Body of pancreas (tissue), 4 donors: ENCODE data around the gene NDUFA7. TPM values are rescaled to one million over a fixed set of nuclear protein-coding genes. Genes with fewer than 3 reads are reported as not detected.
A peak's percentile ranks its signal among the peaks of the same experiment; 100 is the strongest.

Source experiments
- ATAC-seq: fragments of 150-250 bp; one replicate; pipeline ENCODE4 v1.9.1; 2016
- DNase-seq, 4 donors: peaks; one replicate each; pipeline ENCODE4 v3.0.0-alpha.2; 2019
- H3K27ac ChIP-seq, 4 donors: fragments of 200-600 bp; sonication (generic); 1 replicate in 3 of 4; 2 replicates in 1 of 4; pipeline versions ENCODE4 v1.5.1 to v1.6.1; 2016 to 2019; ENCODE audit warnings: mild to moderate bottlenecking in 1 of 4, mixed read lengths in 1 of 4, moderate library complexity in 1 of 4
- H3K27me3 ChIP-seq, 2 donors: fragments of 200-600 bp; sonication (generic); one replicate each; pipeline ENCODE4 v1.6.0; 2016; ENCODE audit warnings: mild to moderate bottlenecking in 1 of 2
- H3K36me3 ChIP-seq, 2 donors: fragments of 200-600 bp; sonication (generic); replicated peaks in 1 of 2; 2 replicates each; pipeline ENCODE4 v1.5.1; 2016; ENCODE audit warnings: low read depth in 2 of 2; ENCODE audit not compliant: insufficient read depth in 1 of 2
- H3K4me1 ChIP-seq: fragments of 200-600 bp; sonication (generic); one replicate; pipeline ENCODE4 v1.6.0; 2016
- H3K4me3 ChIP-seq, 2 donors: fragments of 200-600 bp; sonication (generic); 1 replicate in 1 of 2; 2 replicates in 1 of 2; pipeline ENCODE4 v1.5.1; 2016 to 2019
- H3K9me3 ChIP-seq, 3 donors: fragments of 200-600 bp; sonication (generic); 1 replicate in 2 of 3; 2 replicates in 1 of 3; pipeline ENCODE4 v1.5.1; 2016
- POLR2A ChIP-seq, 3 donors: fragments of 450-650 bp; IDR thresholded peaks; one replicate each; pipeline ENCODE4 v1.6.1; 2016; ENCODE audit warnings: antibody characterized with exemption in 3 of 3, mild to moderate bottlenecking in 2 of 3
- WGBS, 2 donors: methylation state at CpG; one replicate each; pipeline ENCODE4 v1.1.5; 2017; 5-methylcytosine and 5-hydroxymethylcytosine counted together
- intact Hi-C: fragments of 100-400 bp; cut with DNase I; formaldehyde crosslinking; loops from one replicate; pipeline ENCODE4 v1.15.1; 2023
- total RNA-seq, 2 donors: library from RNA; depleted of rRNA; stranded (reverse); fragments of >200 nt; gene quantifications; one replicate each; pipeline ENCODE4 v1.1.0, GENCODE V29; 2016
- TF ChIP-seq, protein P1 (sequence below), 7 experiments: fragments of 450-650 bp in 4 of 7; fragments of 200-600 bp in 3 of 7; sonication (generic) in 3 of 7; IDR thresholded peaks; one replicate each; pipeline ENCODE4 v1.5.1; 2016 to 2019; ENCODE audit warnings: antibody characterized with exemption in 7 of 7

The NDUFA7 gene
- total RNA-seq, 2 donors from 2014 or later: 4.3 to 6.7 TPM

DNA sequence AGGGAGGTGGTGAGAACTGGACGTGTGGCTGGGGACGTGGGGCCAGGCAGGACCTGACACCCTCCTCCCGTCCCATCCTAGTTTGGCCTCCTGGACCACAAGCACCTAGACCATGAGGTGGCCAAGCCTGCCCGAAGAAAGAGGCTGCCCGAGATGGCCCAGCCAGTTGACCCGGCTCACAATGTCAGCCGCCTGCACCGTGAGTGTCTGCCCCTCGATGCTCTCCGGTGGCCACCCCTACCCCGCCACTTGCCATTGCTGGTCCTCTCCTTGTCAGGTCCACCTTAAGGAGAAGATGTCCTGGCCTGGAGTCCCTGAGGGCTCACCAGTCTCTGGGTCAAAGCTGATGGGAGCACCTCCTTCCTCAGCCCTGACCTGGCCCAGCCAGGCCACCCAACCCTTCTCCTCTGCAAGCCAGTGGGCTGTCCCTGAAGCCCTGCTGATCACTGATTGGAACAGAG, 45.0 kb upstream of the NDUFA7 start:
- no peak overlapping the region for H3K4me3 ChIP-seq
- DNase-seq: peak in 3 of 4 donors; percentile 20 to 49 (median 47)
- intact Hi-C loops: no loop called here
- ATAC-seq: no peak
- no peaks in the 10 kb centered on the region for H3K36me3 ChIP-seq
- H3K27ac ChIP-seq: peak overlapping the region; percentile 72 to 94 (median 92)
- WGBS, 2 donors: 88 to 92% methylated on average over 8 to 11 of the region's 11 CpGs
- TF ChIP-seq, protein P1, sequence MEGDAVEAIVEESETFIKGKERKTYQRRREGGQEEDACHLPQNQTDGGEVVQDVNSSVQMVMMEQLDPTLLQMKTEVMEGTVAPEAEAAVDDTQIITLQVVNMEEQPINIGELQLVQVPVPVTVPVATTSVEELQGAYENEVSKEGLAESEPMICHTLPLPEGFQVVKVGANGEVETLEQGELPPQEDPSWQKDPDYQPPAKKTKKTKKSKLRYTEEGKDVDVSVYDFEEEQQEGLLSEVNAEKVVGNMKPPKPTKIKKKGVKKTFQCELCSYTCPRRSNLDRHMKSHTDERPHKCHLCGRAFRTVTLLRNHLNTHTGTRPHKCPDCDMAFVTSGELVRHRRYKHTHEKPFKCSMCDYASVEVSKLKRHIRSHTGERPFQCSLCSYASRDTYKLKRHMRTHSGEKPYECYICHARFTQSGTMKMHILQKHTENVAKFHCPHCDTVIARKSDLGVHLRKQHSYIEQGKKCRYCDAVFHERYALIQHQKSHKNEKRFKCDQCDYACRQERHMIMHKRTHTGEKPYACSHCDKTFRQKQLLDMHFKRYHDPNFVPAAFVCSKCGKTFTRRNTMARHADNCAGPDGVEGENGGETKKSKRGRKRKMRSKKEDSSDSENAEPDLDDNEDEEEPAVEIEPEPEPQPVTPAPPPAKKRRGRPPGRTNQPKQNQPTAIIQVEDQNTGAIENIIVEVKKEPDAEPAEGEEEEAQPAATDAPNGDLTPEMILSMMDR (IDR thresholded peaks at IDR 0.05): no peak
- peak in 2 of 3 donors; percentile 5 for TF ChIP-seq POLR2A (IDR thresholded peaks at IDR 0.05)
- H3K27me3 ChIP-seq: no peaks in the 10 kb centered on the region
- H3K4me1 ChIP-seq: peaks cover 85% of the 10 kb centered on the region
- no peaks in the 10 kb centered on the region for H3K9me3 ChIP-seq

DNA sequence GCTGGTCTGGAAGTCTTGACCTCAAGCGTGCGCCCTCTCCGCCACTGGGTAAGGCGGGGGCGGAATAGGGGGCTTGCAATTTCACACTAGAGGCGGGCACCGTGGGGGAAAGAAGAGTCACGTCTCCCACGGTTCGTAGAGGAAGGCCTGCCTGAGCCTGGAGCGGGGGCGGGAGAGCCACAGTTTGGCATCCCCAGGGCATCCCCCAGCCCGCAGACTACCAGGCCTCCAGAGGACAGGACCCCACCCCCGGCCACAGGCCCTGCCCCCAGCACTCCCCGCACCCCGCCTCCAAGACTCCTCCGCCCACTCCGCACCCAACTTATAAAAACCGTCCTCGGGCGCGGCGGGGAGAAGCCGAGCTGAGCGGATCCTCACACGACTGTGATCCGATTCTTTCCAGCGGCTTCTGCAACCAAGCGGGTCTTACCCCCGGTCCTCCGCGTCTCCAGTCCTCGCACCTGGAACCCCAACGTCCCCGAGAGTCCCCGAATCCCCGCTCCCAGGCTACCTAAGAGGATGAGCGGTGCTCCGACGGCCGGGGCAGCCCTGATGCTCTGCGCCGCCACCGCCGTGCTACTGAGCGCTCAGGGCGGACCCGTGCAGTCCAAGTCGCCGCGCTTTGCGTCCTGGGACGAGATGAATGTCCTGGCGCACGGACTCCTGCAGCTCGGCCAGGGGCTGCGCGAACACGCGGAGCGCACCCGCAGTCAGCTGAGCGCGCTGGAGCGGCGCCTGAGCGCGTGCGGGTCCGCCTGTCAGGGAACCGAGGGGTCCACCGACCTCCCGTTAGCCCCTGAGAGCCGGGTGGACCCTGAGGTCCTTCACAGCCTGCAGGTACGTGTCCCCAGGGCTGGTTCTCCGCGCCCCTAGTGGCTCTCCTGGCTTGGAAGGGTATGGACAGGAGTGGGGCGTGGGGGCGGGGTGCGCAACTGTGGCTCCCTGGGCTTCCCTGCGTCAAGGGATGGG, 42.9 kb upstream of the NDUFA7 start, which contains the start of gene ANGPTL4:
ANGPTL4 (plus strand) TSS at position 353 of the 969 bp plus-strand sequence; CDS start at position 520, 167 bp downstream.
- WGBS, 2 donors: 4 to 32% methylated on average over 11 to 66 of the region's 81 CpGs
- H3K4me1 ChIP-seq: peaks cover 74% of the 10 kb centered on the region
- no peaks in the 10 kb centered on the region for H3K9me3 ChIP-seq
- H3K4me3 ChIP-seq: peak within 1 kb of the TSS; percentile 31 to 38
- H3K27ac ChIP-seq: peak within 1 kb of the TSS; percentile 72 to 90 (median 81)
- ATAC-seq (peak; percentile 6), DNase-seq (peak; percentile 70 to 85 (median 76))
- no peaks in the 10 kb centered on the region for H3K27me3 ChIP-seq
- no peaks in the 10 kb centered on the region for H3K36me3 ChIP-seq
- intact Hi-C loops: no loop called here
- peak; percentile 89 to 94 (median 94) for TF ChIP-seq POLR2A (IDR thresholded peaks at IDR 0.05)
- TF ChIP-seq, protein P1 (IDR thresholded peaks at IDR 0.05): peak in 5 of 7 experiments; percentile 10 to 45 (median 38)

DNA sequence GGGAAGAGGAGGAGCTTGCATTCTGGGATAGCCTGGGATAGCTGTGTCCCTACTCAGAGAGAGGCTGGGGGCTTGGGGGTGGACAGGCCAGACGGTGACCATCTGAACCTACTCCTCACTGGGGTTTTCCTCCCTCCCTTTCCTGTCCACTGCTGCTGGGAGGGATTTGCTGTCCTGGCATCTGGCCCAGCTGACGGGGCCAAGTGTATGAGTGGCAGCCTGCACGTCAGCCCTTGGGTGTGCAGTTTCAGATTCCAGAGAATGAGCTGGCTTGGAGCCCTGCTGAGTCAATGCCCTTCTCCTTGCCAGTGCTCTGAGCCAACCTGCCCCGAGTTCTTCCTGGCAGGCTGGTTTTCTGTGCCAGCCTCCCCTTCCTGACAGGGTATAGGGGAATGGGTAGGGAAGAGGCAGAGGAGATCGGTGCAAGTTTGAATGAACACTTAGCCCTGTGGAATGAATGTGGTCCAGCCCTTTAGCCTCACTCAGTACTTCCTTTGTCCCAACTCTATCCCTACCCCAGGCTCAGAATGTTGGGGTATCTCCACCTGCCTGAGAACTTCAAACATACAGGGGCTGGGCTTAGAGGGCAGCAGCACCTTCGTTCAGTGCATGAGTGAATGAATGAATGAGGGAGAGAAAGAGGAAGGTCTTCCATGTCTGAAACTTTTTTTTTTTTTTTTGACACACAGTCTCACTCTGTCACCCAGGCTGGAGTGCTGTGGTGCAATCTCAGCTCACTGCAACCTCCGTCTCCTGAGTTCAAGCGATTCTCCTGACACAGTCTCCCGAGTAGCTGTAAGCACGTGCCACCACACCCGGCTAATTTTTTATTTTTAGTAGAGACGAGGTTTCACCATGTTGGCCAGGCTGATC, 41.0 kb upstream of the NDUFA7 start:
- no peaks in the 10 kb centered on the region for H3K9me3 ChIP-seq
- H3K27ac ChIP-seq: peak overlapping the region; percentile 77 to 93 (median 86)
- peak; percentile 95 for ATAC-seq
- peak; percentile 98 to 100 (median 100) for DNase-seq
- peak in 1 of 3 donors; percentile 48 for TF ChIP-seq POLR2A (IDR thresholded peaks at IDR 0.05)
- TF ChIP-seq, protein P1 (IDR thresholded peaks at IDR 0.05): no peak
- peaks cover 59% of the 10 kb centered on the region for H3K4me1 ChIP-seq
- intact Hi-C loops: no loop called here
- no peak overlapping the region for H3K4me3 ChIP-seq
- no peaks in the 10 kb centered on the region for H3K36me3 ChIP-seq
- WGBS, 2 donors: 16 to 24% methylated on average over 10 to 11 of the region's 12 CpGs
- H3K27me3 ChIP-seq: no peaks in the 10 kb centered on the region

DNA sequence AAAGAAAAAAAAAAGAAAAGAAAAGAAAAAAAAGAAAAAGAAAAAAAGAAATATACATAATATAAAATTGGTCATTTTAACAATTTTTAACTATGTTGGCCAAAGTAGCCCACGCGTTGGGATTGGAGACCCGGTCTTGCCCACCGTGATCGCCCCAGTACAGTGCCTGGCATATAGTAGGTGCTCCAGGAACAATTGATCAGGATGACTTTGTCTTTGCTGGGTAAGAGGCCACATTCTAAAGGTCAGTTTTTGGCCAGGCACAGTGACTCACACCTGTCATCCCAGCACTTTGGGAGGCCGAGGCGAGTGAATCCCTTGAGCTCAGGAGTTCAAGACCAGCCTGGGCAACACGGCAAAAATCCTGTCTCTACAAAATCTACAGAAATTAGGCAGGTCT, 39.0 kb upstream of the NDUFA7 start:
- TF ChIP-seq, protein P1 (IDR thresholded peaks at IDR 0.05): no peak
- TF ChIP-seq POLR2A (IDR thresholded peaks at IDR 0.05): no peak
- H3K9me3 ChIP-seq: no peaks in the 10 kb centered on the region
- ATAC-seq: no peak
- 80 to 89% methylated on average over 8 of the region's 8 CpGs for WGBS, 2 donors
- H3K27me3 ChIP-seq: no peaks in the 10 kb centered on the region
- intact Hi-C loops: no loop called here
- no peak overlapping the region for H3K27ac ChIP-seq
- H3K36me3 ChIP-seq: no peaks in the 10 kb centered on the region
- H3K4me1 ChIP-seq: peaks cover 61% of the 10 kb centered on the region
- H3K4me3 ChIP-seq: no peak overlapping the region
- DNase-seq: no peak
